Left forelimb (tissue), 1 donor: ENCODE results near the gene TMEM89.

Source experiments
- DNase-seq: peaks from one replicate; pipeline ENCODE4 v3.0.0-alpha.2; 2018; ENCODE audit warnings: low spot score

The TMEM89 gene

DNA sequence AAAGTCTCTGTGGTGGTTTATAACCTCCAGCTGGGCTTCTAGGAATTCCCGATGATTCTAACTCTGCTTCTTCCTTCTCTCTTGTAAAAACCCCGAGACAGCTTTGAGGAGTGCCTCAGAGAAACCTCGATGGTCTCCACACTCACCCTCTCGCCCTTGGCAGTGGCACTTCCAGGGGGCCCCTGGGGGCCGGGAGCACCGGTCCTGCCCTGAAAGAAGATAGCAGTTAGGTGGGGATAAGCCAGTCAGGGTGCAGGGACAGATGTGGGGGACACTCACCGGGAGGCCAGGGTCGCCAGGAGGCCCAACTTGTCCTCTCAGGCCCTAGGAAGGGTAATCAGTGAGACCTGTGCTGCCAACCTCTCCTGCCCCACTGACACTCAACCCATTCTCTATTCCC lies 36.2 kb downstream of the TMEM89 start:
- DNase-seq: no peak

DNA sequence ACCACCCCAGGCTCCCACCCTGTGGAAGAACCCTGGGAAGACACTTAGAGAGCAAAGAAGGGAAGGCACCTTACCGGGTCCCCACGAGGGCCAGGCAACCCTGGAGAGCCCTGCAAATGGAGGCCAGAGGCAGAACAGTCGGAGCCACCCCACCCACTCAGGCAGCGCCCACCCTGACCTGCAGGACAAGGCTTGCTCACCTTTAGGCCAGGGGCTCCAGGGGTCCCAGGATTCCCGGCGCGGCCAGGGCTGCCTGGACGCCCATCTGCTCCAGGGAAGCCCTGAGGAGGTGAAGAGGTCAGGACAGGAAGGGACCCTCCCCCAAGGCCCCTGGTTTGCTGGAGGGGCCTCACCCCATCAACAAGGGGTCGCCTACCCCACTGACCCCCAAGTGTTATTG lies 36.7 kb downstream of the TMEM89 start:
- DNase-seq: no peak

DNA sequence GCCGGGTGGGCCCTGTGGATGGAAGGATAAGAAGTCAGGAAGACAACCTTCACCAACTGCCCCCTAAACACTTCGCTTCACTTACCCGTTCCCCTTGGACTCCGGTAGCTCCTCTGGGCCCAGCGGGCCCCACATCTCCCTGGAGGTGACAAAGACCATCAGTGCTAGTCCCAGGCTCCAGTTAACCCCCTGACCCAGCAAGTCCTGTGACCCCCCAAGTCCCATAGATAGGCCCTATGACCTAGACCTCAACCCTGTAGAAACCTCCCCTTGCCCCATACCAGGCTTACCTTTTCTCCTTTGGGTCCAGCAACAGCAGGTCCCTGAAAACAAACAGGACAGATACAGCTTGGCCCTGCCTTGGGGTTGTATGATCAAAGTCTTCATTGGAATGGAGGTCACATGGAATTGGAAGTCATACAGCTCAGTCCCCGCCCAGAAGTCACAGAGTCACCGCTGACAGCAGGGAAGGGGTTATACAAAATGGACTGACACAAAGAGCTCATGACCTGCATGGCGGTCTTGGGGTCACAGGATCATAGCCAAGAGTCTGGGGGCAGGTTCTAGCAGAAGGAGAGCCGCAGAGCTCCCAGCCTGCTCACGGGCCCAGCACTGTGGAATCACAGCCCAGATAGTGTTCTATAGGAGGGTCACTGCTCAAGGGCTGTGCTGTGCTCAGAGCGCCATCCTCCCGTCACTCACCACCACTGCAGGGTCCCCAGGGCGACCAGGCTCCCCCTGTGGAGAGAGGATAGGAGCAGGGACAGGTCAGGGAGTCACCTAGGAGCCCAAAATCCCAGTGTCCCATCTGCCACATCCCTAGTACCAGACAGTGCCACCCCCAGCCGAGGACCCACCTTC lies 39.7 kb downstream of the TMEM89 start:
- no peak for DNase-seq

DNA sequence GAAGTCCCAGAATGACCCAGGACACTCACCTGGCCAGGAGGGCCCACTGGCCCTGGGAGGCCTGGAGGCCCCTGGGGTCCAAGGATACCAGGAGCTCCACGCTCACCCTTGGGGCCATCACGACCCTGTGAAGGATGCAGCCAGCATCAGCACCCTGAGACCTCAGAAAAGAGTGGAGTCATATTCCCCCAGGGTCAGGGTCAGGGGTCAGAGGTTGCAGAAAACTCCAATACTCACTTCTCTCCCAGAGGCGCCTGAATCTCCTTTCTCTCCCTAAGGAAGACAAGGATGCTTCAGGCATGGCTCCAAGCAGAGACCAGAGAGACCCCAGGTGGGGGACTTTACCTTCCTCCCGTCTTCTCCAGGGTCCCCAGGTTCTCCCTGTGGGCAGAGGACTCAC lies 44.9 kb downstream of the TMEM89 start:
- no peak for DNase-seq

DNA sequence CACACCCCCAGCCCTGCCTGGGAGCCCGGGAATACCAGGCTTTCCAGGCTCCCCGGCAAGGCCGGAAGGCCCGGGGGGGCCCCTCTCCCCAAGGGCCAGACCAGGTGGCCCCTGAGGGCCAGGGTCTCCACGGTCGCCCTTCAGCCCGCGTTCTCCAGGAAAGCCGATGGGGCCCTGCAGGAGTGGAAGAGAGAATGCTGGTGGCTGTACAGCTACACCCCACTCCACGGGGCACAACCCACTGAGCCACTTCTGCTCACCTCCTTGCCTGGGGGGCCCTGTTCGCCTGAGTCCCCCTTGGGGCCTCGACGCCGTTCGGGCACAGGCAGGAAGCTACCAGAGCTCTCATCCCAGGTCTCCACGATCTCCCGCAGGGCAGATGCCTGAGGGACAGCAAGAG lies 46.2 kb downstream of the TMEM89 start:
- no peak for DNase-seq

DNA sequence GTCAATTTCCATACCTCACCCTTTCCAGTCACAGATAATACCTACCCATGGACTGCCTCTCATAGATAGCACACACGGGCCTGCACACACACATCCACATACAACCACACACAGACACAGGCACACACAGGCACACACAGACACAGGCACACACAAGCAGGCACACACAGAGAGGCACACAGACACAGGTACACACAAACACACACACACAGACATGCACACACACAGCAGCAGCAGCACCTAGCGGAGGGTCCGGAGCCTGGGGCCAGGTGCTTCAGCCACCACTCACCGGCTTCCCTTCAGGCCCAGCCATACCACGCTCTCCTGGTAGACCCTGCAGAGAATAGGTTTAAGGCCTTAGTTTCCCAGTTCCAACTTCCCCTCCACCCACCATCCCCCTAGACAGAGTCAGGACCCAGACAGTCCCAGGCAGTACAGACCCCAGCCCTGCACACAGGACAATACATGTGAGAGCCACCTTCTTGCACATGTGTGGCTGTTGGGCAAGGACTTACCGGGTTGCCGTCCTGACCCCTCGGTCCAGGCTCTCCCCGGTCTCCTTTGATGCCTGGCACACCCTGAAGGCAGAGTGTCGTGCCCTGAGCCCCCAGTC lies 47.5 kb downstream of the TMEM89 start:
- no peak for DNase-seq

DNA sequence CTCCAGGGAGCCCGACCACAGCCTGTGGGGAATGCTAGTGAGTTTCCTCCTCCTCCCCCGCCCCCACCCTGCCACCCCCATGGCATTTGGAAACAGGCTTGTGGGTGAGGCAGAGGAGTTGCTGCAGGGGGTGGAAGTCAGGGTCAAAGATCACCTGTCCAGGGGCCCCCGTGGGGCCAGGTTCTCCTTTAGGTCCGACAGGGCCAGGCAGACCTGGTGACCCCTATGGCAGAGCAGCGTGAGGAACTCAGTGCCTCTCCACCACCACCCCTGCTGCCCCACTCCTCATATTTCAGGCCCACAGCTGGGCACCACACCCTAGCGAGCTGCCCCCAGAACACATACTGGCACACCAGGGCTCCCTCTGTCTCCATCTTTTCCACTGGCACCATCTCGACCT lies 49.1 kb downstream of the TMEM89 start:
- no peak for DNase-seq

DNA sequence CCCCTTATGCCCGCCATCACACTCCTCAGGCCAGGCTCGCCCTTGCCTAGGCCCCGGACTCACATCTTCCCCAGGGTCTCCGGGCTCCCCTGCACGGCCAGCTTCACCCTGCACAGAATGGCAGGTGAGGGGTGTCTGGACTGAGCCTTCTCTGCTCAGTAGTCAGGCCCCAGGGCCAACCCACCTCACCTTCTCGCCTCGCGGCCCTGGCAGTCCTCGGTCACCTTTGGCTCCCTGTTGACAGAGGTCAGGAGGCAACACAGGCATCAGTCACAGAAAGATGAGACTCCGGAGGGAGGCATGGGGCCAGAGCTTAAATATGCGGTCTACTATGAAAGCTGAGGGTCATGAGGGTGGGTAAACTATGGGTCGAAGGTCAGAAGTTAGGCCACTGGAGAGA lies 49.6 kb downstream of the TMEM89 start:
- no peak for DNase-seq
